Measurements from ENCODE around the gene ZGRF1.

Gene ZGRF1

DNA sequence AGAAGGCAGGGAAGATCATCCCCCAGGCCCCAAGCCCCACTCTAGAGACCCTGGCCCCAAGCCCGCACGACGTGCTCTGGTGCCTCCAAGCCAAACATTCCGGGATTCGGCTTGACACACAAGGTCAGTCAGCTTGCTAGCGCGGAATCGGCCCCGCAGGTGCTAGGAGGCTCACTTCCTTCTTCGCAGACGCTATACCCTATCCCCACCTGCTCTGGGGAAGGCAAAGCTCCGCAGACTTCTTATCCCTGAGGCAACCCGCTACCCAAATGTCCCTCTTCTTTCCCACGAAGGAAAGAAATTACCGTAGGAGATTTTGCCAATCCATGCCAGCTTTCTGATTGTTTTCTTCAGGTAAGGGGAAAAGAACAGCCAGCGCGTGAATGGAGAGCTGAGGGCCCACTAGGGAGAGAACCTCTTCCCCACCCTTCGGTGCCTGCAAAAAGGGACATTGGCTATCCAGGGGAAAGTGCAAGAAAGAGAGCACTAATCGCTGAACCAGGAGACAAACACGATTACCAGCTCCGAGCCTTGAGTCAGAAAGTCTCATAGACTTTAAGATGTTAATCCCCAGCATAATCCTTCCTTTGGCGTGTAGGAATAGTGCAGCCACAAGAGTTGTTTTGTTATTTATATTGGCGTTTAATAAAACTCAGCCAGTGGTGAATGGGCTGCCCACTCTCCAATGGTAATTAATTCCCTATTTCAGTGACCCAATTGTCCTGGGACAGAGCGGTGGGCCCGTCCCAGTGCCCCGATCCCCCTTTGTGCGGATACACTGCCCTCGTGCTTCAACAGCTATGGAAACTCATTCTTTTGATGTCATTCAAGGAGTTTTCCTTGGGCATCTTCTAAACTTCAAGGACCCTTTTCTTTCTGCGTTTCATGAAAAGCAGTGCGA lies 115.3 kb downstream of the ZGRF1 start:
- no peak overlapping the region for H3K4me3 ChIP-seq (replicated peaks; ENCODE audit: low read depth, low read length)
- no peak for DNase-seq (ENCODE audit: extremely low read depth, low read depth)
- TF ChIP-seq CTCF (IDR thresholded peaks at IDR 0.05; ENCODE audit: low read depth, low read length, missing control alignments), result no peak

- H3K4me3 ChIP-seq (replicated peaks; ENCODE audit: low read depth, low read length), result no peak overlapping the region
These were observed 116.0 kb downstream of the ZGRF1 start for GRCh38 chr4:112520598-112521122.

DNA sequence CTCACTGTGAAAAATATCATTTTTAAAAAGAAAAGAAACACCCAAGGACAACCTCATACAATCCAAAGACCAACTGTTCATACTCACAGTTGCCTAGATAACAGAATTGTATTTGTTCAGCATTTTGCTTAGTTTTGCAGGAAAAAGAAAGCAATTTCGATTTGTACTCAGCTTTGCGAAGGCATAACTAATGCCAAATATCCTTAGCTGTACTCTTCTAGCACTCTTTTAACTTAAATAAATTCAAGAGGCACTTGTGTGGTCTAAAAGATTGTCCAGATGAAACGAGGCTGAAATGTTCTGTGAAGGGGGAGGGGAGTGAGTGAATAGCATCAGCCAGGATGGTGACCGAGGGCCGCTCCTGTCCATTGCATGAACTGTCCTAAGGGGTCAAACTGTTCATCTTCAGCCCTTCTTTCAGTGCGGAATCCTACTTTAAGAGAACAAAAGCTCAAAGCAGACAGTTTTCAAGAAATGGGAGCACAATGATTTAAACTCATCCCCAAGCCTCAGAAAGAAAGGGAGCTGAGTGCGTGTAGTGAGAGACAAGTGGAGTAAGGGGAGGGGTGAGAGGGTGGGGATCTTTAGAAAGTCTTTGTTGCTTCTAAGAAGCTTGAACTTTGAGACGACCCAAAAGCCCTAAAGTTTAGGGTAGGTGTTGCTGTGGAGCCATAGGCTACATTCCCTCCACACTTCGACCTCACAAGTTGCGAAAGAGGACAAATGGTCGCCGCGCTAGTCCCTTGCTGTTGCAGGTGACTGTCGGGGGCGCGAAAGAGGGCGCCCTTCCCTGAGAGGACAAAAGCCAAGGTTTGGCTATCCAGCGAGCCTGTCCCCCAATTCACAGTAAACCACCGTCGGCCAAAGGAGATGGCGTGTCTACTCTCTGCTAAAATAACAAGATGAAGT lies 116.8 kb downstream of the ZGRF1 start:
- no peak overlapping the region for H3K4me3 ChIP-seq (replicated peaks; ENCODE audit: low read depth, low read length)
- TF ChIP-seq CTCF (IDR thresholded peaks at IDR 0.05; ENCODE audit: low read depth, low read length, missing control alignments), result no peak
- no peak for DNase-seq (ENCODE audit: extremely low read depth, low read depth)

More at GRCh38 chr4:112520598-112521122, 116.0 kb downstream of the ZGRF1 start:
- no peak for DNase-seq (ENCODE audit: extremely low read depth, low read depth)
- no peak for TF ChIP-seq CTCF (IDR thresholded peaks at IDR 0.05; ENCODE audit: low read depth, low read length, missing control alignments)

DNA sequence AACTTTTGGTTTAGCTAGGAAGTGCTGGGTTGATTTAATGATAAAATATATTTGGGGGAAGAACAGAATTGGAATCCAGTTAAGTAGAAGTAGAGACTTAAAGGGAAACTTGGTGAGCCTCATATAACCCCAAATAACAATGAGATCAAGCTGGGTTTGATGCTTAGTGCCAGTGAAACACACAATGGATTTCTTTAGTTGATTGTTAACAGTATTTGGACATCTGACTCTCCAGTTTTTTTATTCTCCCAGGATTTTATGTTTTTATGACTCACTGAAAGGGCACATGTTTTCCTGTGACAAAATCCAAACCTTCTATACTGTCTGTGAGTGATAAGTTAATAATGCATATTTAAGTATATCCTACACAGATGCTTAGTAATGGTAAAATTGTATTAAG lies 118.0 kb downstream of the ZGRF1 start:
- no peak overlapping the region for H3K4me3 ChIP-seq (replicated peaks; ENCODE audit: low read depth, low read length)
- TF ChIP-seq CTCF (IDR thresholded peaks at IDR 0.05; ENCODE audit: low read depth, low read length, missing control alignments), result no peak
- no peak for DNase-seq (ENCODE audit: extremely low read depth, low read depth)

DNA sequence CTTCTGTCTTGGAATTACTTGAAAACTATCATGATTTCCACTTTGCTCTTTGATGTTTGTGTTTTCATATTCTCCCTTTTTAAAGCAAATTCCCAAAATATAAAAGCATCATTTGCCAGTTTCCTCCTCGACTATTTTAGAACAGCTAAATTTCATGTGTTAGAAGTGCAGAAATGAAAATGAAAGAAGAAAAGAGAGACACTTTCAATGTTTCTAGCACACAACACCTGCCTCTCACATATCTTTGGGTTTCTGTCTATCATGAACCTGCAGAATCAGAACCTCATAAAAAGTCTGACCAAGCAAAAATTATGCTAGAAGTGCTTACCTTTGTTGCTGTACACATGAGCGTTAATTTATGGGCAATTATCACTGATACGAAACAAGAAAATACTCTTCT lies 118.8 kb downstream of the ZGRF1 start:
- TF ChIP-seq CTCF (IDR thresholded peaks at IDR 0.05; ENCODE audit: low read depth, low read length, missing control alignments), result no peak
- no peak for DNase-seq (ENCODE audit: extremely low read depth, low read depth)
- H3K4me3 ChIP-seq (replicated peaks; ENCODE audit: low read depth, low read length), result no peak overlapping the region

DNA sequence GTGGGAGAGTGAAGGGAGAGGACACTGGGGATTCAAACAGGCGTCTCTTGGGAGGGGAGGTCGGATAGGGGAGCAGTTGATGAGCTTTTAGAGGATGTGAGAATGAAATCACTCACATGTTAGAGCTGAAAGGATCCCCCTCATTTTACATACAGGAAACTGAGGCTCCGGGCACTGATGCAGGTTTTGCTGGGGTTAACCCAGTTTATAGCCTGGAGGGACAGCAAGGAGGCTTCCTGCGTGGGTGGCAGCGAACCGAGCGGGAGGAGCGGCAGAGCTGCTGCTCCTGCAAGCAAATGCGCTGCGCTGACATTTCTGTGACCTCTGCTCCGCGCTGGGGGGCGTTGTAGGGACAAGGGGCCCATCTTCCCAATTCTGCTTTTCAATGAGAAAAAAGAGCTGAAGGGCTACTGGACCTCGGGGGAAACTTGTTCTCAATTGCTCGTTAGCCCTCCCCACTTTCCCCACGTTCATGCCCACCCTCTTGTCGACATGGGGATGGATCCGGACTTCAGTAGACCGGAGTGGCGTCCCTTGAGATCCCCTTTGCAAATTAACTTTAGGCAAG lies 119.6 kb downstream of the ZGRF1 start:
- DNase-seq (ENCODE audit: extremely low read depth, low read depth), result no peak
- no peak overlapping the region for H3K4me3 ChIP-seq (replicated peaks; ENCODE audit: low read depth, low read length)
- TF ChIP-seq CTCF (IDR thresholded peaks at IDR 0.05; ENCODE audit: low read depth, low read length, missing control alignments), result no peak

Measured in HFF-Myc (cell line).